Lung microvascular endothelial cell (primary cell): ENCODE measurements around the gene SHTN1. TPM values are rescaled to one million over a fixed set of nuclear protein-coding genes. Genes with fewer than 3 reads are reported as not detected.

Source experiments
- DNase-seq, 2 donors: peaks; one replicate each; pipeline versions ENCODE4 v3.0.0 to v3.0.0-alpha.2; 2010; ENCODE audit warnings: low read depth in 2 of 2
- total RNA-seq: library from RNA; depleted of rRNA; stranded (reverse); fragments of >200 nt; gene quantifications from 2 replicates; pipeline ENCODE4 v1.2.1, GENCODE V29; 2014

The SHTN1 gene
- total RNA-seq, 1 donor from 2014 or later, result 0.99 TPM

DNA sequence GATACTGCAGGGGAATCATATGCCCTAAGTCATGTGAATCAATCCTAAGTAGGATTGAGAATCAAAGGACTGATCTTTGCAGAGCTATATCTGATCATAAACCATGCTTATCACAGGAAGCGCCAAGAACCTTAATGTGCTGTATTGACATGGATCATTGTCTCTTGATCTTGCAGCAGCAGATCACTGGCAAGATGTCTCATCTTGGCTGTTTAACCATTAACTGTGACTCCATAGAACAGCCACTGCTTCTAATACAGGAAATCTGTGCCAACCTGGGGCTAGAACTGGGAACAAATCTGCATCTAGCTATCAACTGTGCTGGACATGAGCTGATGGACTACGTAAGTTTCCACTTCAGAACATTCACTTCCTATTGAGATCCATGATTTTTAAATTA lies 134.0 kb downstream of the SHTN1 start:
- DNase-seq, result no peak

DNA sequence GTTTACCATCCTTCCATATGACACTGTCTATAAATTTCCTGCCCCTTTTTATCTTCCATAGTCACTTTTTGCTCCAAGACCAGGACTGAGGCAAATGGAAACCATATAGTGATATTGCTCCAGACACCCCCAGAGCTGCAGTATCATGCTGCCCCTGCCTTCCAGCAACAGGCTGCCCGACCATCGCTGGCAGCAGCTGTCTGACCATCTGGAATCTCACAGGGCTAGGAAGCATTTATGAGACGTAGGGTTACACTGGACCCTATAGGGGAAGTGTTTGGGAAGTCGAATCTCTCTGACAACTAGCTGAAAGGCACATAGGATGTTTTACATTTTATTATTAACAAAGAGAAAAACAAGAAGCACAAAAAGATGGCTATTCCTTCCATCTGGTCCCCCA lies 136.3 kb downstream of the SHTN1 start:
- DNase-seq, result no peak

DNA sequence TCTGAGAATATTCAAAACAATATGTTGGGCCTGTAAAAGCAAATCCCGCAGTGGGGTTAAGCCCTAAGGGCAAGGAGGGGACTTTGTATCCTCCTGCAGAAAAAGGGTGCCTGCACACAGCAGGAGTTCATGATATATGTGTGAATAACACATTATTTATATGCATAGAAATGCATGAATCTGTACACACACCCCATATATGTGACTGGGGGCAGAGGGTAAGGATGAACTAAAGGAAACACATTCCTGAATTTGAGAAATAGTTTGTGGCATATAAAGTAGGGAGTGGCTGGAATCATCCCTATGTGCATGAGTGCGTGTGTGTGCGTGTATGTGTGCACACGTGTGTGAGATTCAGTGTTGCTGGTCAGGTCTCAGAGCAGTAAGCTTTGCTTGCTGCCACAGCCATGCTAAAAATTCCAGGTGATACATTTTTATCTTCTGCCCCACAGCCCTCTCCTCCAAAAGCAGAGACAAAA lies 136.8 kb downstream of the SHTN1 start:
- DNase-seq, result no peak

DNA sequence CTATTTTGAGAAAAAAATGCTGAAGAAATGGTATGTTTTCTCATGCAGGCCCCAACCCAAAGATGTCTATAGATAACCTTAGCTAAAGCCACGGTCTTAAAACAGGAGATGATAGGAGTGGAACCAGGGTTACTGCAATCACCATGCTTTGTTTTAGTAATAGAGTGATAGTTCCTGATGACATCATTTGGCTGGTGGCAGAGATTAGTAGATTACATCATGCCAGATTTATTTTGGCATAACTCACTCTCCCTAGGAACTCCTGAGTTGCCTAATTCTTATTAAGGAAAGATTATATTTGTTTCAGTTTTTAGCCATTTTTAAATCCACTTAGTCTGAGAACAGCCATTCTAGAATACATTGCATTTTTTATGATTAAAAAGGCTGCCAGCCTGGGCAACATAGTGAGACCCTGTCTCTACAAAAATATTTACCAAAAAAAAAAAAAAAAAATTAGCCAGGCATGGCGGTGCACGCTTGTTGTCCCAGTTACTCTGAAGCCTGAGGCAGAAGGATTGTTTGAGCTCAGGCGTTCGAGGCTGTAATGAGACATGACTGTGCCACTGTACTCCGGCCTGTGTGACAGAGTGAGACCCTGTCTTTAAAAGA lies 137.9 kb downstream of the SHTN1 start:
- DNase-seq, result no peak

DNA sequence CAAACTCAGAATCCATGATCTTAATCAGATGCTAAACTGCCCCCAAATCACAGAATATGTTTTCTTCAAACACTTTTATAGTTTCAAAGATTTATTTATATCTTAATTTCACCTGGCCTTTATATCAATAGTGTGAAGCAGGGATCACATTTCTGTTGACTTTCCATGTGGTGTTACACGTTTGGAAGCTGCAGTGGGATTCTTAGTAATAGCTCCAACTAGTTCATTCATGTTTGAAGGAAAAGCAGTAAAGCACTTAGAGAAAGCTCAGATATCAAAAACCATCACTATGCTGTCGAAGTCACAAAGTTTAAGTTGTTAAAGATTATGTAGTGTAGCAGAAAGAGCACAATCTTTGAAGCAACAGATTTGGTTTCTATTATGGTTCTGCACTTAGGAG lies 138.9 kb downstream of the SHTN1 start:
- DNase-seq, result no peak

DNA sequence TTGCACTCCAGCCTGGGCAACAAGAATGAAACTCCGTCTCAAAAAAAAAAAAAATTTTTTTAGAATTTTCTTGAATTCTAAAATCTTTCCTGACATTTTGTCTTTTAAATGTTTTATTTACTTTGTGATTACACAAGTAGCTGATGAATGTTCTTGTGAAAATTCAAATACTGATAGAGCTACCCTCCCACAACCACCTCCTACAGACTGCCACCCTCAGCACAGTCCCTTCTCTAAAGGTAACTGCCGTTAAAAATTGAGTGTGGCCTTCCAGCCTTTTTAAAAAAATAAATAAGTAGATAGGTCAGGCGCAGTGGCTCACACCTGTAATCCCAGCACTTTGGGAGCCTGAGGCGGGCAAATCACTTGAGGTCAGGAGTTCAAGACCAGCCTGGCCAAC lies 140.6 kb downstream of the SHTN1 start:
- DNase-seq, result no peak

DNA sequence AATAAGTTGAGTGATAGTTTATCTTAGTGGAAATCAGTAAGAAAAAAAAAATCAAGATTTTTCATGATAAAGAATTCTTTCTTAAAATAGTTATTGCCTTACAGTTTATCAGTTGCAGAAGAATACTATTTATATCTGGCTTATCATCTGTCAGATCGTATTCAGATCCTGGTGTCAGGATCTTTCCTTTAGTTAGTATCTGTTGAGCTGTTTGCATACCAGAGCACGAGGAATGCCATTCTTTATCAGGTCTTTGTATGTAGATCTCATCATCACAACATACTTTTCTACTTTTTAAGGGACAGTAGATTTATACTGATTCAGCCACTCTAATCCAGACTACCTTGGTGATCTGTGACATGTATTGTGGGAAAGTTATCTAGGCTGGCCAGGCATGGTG lies 143.2 kb downstream of the SHTN1 start:
- DNase-seq, result no peak

DNA sequence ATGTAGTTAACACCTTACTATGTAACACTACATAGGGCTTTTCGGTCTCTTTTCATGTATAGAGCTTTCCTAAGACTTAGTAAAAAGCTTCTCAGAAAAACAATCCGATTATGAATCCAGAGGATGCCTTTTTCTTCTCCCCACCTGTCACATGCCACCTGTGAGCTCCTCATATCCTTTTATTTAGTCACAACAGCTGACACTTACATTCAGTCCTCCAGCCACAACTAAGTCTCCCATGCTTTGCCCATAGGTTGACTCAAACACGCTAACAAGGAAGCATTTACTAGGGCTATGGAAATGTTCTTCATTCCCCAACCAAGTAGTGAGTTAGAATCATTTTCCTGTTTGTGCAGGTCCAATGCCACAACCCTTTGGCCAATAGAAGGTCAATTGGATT lies 147.8 kb downstream of the SHTN1 start:
- DNase-seq, result no peak

DNA sequence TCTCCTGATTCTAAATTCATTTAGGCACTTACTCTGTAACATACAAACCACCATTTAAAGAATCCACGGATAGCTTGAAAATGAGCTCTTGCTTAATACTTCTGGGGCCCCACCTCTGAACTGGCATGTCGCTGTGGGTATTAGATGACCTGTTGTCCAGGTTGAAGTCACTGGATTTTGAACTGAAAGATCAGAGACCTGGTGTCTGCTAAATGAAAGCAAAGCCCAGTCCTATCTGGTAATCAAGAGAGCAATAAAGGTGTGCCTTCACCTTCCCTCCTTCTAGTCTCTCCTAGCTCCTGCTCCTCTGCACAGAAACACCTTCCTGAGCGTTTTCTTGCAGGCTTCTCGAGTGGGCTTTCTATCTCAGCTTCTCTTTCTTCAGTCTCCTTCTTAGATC lies 151.3 kb downstream of the SHTN1 start:
- DNase-seq, result no peak

DNA sequence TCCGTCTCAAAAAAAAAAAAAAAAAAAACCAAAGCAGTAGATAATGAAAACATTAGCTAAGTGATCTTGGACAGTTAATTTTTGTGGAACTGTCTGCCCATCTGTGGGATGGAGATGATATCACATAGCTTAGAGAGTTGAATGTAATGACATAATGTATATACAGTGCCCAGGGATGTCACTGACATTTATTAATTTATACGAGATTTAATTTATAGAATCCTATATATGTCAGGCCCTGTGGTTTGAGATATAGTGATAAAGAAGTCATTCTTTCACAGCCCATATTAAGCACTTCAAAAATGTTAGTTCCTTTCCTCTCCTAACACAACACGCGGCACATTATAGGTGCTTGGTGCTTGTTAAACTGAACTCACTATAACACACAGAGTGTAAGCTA lies 151.7 kb downstream of the SHTN1 start:
- DNase-seq, result no peak

DNA sequence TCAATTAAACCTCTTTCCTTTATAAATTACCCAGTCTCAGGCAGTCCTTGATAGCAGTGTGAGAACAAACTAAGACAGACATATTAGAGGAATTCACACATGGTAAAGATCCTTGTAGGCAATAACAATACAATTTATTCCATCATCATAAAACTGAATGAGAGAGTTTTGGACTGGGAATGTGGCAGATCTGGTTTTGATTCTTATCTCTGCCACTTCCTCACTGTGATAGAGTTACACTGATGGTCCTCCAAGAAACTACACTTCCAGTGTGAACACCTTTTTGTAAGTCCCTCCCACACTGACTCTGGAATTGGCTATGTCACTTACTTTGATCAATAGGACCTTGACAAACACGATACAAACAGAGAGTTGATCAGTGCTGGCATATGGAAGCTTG lies 152.7 kb downstream of the SHTN1 start:
- DNase-seq, result no peak

DNA sequence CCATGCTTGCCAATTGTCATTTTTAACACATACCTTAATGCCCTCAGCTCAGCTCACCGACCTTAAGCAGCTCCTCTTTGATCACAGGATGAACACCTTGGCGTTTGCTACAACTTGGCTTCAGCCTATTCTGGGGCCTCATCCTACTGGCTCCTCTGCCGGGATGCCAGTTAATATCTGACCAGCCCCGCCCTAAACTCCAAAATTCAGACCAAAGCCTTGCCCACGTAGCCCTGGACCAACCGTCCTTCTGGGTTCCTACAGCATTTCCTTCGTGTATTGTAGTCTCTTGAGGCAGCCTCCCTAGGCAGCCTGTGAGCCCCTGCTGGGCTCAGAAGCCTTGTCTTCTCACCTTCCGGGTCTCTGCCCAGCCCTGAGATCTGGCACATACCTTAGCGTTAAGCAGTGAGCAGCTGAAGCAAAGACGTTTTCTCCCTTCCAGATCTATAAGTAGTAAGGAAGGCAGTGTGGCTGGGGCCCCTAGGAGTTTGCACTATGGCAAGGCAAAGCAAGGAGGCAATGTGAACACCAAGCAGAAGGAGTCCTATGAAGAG lies 154.9 kb downstream of the SHTN1 start:
- no peak for DNase-seq

DNA sequence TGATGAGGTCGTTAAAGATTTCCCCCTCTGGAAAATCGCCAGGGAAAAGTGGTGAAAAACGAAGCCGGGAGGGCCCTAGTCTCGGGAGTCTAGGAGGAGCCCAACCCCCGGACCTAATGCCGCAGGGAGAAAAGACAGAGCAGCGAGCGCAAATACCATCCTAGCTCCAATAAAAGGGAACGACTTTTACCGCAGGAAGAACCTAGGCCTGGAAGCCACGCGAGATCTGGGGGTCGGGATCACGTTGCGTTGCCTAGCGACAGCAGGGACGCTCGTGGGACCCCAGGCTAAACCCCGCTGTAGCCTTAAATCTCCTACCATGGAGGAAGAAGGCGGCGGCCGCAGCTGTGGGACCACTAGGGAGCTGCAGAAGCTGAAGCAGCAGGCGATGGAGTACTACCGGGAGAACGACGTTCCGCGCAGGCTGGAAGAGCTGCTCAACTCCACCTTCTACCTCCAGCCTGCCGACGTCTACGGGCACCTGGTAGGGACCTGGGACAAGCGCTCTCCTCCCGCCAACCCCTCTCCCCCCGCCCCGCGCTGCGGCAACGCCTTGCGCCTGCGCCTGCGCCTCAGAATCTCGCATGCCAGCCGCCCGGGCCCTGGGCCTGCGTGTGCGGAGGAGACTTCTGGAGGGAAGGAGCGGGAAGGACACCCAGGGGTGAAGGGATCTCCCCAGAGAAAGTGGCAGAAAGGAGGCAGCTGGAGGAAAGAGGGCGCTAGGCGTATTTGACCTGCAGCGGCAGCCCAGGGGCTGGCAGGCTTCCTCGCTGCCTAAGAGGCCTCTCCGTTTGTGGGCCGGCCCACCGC lies 155.5 kb downstream of the SHTN1 start, which contains the start of gene ENO4:
Gene ENO4, plus strand, starts transcription at position 252 of the 810 bp plus-strand sequence. Its CDS starts 68 bp downstream, at position 320.
- DNase-seq, result peak; percentile 60 to 80

DNA sequence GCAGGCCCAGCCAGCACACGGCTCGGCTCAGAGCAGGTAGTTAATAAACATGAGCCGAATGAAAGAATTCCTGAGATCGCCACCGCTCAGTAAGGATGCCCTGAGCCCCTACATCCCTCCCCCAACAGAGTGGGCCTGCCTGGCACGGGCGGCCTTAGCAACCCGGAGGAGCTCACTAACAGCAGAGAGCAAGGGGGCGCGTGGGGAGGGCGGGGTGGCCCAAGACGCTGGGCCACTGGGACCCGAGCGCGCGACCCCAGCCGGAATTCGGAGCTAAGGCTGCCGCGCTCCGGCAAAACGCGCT lies 156.1 kb downstream of the SHTN1 start:
- peak in 1 of 2 donors; percentile 4 for DNase-seq

DNA sequence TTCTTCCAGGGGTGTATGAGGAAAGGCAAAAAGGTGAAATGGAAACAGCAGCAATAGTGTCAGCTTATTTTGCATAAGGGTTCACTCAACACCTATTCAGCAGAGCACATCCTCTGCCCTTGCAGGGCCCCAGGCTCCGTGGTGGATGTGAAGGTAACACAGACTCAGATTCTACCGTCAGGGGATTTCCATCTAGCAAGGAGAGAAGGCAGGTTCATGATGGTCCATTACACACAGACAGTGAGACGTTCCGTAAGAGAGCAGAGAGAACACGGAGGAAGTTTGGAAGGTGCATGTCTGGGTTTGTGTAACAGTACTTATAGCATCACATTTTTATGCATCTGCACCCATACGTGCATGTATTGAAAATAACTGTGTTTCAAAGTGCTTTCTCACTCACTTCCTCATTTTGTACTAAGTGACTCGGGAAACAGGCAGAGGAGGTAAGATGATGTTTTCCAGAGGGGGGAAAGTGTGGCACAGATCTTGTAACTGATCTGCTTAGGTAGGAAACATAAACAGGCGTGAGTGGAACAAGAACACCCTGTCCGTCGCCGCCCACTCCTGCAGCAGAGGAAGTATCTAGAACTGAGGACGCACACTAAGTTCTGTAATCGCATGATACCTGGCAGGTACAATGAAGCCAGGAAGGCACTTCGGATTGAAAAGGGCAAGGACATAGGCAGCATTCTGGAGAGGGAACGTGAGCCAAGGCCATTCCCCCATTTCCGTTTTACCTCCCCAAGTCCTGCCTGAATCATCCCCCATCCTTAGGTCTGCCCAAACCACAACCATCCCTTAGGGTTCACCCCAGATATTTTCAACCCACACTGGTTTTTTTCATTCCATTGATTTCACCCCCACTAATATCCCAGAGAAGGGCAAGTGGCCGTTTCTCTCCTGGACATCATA lies 156.7 kb downstream of the SHTN1 start:
- no peak for DNase-seq

DNA sequence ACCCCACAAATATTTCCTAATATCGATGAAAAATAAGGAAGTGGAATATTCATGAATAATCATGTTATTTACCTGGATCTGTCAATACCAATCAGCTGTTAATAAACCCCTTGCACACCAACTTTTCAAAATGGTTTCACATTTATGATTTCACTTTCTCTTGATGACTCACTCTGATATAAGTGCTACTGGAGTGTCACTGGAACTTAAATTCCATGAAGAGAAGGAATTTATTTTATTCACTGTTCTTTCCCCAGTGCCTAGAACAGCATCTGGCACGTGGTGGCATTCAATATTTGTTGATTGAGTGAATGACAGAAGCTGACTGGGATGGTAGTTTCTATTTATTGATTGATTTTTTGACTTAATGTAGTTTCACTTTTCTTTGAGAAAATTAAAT lies 159.2 kb downstream of the SHTN1 start:
- DNase-seq, result no peak

DNA sequence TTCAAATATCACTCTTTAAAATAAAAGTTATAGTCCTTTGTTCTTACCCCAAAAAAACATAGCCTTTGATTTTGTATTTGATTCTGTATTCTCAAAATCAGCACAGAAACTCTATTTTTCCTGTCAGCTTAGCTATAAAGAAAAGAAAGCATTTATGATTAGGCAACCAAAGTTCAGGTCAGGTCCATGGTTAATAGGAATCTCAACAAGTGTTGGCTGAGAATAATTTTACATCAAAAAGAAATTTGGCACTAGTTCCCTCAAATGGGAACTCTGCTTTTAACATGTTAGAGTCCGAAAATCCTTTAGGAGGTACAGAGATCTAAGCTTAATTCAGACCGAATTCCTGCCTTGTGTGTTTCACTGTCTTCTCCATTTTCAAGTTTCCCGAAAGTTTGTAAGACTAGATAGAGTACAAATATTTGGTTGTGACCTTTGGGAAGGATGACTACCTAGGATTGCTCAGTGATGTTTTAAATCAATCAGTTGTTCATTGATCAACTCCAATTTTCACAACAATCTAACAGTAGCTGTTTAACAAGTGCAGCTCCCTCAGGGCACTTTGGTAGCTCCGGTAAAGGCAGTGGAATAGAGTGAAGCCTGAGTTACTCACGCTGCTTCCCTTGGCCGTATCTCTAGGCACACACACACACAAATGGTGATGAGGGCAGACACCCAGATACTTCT lies 164.5 kb downstream of the SHTN1 start:
- DNase-seq, result no peak

DNA sequence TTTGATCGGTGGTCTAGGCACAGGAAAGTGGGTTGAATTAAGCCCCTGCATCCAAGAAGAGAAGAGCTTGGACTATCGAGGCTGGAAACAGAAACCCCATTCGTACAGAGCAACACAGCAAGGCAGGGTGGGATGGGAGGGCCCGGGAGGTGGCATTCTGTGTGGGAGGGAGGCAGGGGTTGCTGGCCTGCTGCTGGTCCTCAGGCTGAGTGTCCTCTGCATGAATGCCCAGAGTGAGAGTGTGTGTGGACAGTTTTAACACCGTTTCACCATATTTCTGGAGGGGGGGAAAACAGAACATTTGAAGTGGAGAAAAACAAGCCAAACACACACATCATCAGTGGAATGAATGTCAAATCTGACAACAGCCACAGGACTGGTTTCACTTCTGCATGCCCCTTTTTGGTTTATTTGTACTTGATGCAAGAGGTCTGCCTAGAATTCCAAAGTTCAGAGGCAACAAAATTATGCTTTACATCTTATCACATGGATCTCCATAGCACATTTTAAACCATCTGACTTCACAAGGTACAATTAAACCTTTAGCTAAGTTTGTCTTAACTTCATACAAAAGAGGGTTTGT lies 166.8 kb downstream of the SHTN1 start:
- no peak for DNase-seq

DNA sequence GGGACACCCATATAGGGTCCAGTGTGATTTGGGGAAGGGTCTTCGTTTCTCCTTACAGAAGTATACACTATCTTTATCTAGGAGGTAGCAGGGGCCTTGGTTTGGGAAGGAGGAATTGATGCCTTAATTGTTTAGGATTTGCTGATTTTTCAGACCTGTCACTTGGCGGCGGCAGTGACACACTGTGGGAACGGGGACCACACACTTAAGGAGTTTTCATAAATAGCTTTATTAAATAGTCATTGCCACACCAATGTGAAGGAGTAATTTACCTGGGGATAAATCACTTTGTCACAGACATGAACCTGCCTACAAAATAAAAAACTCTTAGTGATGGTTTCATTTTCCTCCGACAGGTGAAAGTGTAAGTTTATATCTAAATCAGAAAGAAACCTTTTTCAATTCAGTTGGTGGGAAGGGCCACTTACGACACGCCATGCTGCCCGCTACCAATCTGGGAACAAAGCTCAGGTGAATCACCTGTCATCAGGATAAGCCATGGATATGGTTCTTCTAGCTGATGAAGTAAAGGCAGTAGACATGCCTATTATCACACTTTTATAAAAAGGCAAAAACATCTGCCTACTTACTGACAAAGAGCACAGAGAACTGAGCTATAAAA lies 168.0 kb downstream of the SHTN1 start:
- peak; percentile 27 to 69 for DNase-seq

DNA sequence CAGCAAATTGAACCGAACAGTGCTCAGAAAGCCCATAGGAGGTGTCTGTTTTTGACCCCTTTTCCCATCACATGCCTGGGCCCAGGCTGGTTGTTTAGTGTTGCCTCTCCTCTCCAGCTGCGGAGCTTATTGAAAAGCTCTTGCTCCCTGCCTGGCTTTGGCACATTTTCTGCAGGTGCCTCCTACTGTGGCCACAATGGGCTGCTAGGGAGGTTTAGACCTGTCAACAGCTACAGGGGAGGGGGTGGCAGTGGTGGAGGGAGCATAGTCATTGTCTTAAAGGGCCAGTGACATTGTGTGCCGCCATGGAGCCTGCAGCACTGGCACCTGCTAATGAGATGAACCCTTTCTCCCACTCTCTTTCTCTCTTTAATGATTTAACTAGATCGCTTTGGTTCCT lies 168.9 kb downstream of the SHTN1 start:
- DNase-seq, result no peak
